A204.1 (cell line): ENCODE measurements around the gene TMEM72.

ENCODE experiments used
- FAIRE-seq: peaks from 2 replicates; lab custom pipeline; 2012; peaks lifted over from hg19 to GRCh38; lab: Jason Lieb, UNC

TMEM72 gene

GRCh38 chr10:44955413-44956070 lies 44.4 kb downstream of the TMEM72 start:
- no peak for FAIRE-seq

GRCh38 chr10:44956226-44956625 lies 45.1 kb downstream of the TMEM72 start:
- FAIRE-seq = no peak

GRCh38 chr10:44956717-44957706 lies 45.9 kb downstream of the TMEM72 start:
- no peak for FAIRE-seq

- no peak for FAIRE-seq
Observed at GRCh38 chr10:44958196-44958897, 47.2 kb downstream of the TMEM72 start.

DNA sequence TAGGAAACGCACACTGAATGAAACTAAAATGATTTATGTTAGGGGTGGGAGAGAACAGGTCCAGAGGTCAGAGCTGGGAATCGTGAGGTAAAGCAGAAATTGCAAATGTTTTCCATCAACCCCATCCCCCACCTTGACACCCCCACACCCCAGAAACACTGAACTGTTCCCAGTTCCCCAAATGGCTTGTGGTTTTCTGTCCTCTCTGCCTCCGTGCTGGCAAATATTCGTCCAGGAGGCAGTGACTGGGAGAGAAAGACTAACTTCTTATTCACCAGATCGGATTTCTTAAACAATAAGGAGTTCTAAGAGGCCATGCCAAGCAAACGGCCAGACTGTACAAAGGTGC lies 47.7 kb downstream of the TMEM72 start:
- FAIRE-seq = no peak

- no peak for FAIRE-seq
Observed at GRCh38 chr10:44959247-44960087, 48.3 kb downstream of the TMEM72 start, which contains the start of gene RASSF4. Gene RASSF4 (plus strand): TSS chr10:44959802. CDS start chr10:44970203, 10,401 bp downstream.

DNA sequence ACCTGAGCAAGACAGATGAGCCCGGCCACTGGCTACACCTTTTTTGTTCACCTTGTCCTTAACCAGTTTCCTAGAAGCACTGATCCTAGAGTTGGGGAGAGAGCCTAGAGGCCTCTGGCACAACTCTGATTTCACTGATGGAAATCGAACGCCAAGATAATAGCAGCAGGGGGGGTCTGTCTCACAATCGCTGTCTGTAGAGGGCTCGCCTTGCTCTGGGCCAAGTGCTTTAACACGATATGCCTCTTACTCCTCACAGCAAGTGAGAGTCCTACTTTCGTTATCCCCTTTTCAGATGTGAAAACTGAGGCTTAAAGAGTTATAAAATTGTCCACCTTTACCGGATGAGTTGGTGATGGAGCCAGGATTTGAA lies 48.9 kb downstream of the TMEM72 start:
- FAIRE-seq = no peak

DNA sequence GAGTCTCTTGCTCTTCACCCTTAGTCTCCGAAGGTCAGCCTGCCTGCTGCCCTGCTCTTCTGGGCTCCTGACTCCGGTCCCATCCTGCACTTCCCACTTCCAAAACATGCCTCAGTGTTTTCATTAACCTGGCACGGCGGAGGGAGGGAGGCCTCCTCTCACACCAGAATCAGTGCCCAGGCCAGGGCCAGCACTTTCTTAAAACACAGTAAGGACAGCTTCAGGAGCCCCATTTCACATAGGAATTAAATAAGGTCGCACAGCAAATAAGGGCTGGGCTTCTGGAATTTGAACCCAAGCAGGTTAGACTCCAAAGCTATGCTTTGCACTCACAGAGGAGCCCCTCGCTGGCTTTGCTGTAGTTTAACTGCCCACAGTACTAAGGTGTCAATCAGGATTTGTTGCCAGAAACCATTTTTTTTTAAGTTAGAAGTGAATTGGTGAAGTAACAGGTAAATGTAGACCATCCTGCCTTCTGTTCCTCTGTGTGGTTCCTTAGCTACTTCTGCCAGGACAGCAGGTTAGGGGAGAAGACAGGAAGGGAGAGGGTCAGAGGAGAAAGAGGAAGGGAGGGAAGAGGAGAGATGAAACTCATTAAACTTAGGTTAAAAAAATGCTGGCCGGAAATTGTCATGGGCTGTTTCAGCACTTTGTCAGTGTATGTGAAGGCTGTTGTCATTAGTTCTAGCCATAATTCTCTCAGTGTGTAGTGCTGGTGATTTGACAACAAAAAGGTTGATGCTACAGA lies 49.5 kb downstream of the TMEM72 start:
- no peak for FAIRE-seq

DNA sequence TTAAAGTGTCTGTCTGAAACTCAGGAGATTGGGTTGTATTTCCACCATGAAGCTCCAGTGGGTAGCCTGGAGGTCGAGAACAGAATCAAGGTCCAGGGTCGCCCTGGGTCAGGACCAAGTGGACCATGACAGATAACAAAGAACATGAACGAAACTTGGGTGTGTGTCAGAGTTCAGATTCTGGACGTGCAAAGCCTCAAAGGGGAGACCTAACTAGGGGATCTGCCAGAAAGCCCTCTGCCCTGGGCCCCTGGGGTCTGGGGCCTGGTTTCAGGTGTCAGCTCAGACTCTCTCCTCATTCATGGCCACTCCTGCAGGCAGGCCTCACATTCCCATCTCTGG lies 50.1 kb downstream of the TMEM72 start:
- no peak for FAIRE-seq

DNA sequence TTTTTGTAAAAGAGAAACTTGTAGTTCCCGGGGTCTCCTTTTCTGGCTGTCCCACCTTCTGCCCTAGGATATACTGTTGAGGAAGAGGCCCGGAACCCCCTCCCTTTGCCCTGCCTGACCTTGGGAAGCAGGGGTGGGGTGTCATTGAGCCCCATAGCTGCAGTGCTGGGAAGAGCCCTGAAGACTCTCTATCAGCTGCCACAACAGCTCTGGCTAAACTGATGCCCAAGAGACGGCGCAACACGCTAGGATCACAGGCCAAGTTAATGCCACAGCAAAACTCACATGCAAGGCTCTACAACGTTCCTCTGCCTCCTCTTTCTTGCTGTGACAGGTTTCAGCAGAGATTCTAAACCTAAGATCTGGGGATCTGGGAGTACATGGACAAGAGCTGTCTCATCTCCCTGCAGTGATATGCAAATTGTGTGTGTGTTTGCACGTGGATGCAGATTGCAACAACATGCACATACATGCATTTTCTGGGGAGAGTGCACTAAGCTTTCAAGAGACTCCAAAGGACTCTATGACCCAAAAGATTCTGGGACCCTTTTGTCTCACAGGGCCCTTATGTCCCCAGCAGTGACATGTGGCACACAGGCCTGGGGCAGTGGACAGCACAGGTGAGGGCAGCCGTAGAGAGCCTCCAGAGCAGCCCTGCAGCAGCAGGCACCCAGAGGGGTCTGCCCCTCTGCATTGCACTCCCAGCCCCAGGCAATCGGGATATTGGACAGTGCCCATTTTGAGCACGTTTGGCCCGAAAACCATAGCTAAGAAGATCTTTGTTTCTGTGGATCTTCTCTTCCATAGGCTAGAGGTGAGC lies 51.0 kb downstream of the TMEM72 start:
- FAIRE-seq = no peak

DNA sequence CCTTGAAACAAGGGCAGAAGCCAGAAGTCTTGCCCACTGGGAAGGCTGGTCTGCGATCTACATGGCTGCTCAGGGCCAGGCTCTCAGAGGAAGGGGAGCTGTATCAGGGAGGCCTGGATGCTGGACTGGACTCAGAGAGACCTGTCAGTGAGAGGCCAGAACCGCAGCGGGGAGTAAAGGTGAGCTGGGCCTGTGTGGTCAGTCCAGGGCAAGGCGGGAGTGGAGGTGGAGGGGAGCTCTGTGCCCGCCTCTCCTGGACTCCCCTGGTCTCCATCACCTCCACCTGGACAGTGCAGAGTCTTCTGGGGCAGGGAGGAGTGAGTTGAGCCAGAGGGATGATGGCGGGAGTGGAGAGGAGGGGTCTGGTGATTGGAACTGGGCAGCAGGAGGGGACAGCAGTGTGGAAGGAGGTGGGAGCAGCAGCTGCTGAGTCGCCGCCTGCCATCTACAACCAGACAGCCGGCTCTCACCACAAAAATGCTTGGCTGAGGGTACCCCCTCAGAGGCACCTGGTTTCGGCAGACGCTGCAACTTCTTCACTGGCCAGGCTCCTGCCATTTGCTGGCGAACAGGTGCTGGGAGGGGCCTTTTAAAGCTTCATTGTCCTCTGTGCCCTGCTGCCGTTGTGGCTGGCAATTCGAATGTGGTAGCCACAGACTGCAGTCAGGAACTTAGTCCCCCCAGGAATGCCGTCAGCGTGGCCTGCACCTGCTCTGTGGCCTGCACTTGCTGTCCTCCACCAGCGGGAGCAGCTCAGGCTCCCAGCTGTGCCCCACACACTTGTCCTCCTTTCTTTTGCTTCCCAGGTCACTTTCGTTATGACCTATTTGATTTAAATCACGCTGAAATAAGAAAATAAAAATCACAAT lies 52.0 kb downstream of the TMEM72 start:
- no peak for FAIRE-seq

DNA sequence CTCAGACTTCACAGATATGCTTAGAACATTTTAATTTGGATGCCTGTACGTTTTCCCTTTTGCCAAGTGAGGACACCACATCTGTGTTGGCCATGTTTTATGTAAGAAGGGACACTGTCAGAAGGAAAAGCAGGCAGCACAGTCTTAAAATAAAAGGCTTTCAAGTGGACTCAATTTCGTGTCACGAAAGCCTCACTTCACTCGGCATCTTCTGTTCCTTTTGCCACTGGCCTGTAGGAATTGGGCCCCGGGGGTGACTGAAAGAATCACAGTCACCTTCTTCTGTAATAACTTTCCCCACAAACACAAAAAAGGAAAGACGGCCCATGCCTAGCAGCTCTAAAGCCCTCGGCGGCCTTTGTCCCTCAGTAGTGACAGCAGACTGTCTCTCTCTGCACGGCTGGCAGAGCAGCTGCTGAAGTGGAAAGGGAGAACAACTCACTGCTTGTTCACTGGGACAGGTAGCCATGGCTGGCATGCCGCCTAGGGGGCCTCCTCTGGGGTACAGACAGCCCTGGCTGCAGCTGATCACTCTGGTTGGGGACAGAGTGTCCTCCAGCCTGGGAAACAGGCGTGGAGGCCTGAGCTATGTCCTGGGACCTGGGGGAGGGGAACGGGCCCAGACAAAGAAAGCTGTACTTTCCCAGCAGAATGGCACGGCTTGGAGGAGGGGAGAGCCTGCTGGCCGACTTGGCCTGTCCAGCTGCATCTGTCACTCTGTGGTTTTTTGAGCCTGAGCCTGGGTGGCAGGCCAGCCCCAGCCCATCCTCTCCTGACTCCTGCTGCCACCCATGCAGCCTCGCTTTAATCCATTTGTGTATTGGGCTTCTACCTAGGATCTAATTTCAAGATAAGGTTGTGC lies 52.9 kb downstream of the TMEM72 start:
- FAIRE-seq = no peak

DNA sequence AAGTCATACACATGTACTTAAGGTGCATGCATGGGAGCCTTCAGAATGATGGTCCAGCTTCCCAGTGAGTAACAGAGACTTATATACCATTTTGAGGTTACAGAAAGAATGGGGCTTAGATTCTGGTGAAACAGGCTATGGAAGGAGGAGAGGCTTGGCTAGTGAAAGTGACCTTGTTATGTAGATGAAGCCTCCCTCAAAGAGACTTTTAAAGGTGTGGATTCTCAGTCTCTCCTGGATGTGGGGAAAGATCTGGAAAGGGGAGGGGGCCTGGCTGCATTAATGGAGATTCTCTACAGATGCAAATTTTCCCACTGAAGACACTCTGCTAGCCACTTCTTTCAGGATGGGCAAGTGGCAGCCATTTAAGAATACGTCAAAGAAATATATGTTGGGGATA lies 54.0 kb downstream of the TMEM72 start:
- no peak for FAIRE-seq

DNA sequence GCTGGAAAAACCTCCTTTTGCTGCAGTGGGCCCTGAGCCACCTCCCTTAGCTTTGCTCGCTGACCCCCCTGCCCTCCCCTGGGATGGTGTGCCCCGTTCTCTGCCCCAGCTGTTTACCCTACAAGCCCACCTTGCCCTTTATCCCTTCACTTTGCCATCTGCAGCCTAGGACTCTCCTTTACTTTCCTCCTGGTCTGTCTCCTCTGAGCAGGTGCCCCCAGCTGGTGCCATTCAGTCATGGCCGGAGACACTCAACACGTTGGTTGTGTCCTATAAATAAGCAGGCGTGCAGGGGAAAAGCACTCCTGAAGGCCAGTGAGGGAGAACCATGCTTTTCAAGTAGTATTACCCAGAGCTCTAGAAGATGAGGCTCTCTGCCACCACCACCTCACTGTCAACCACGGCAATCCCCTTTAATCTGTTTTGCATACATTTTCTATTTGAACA lies 54.5 kb downstream of the TMEM72 start:
- FAIRE-seq = no peak

GRCh38 chr10:44966129-44966815 lies 55.1 kb downstream of the TMEM72 start:
- FAIRE-seq = no peak

DNA sequence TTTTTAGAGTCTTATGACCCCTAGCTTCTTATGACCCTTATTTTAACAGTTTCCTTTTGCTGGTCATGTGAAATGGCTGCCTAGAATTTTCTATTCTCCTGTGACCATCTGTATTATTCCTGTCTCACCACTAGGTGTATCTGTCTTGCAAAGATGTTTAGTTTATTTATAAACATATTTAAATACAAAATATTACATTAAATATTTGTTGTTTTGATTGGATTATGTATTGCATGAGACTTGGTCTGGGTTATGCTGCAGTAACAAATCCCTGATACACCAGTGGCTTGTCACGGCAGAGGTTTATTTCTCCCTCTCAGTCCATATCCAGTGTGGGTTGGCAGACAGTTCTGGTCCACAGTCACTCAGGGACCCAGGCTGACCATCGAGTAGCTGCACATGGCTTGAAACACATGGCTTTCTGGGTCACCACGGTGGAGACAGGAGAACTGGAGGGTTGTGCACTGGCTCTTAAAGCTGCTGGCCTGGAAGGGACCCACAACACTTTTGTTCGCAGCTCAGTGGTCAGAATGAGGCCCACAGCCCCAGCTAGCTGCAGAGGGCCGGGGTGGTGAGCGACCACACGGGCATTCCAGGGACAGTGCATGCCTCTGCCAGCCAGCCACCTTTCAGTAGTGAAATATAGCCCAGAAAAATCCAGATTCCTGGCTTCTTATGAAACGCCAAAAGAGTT lies 55.8 kb downstream of the TMEM72 start:
- peak; percentile 16 for FAIRE-seq

- FAIRE-seq = no peak
Observed at GRCh38 chr10:44967616-44968015, 56.5 kb downstream of the TMEM72 start.
